GM18867 (cell line): ENCODE data around the gene OR52E5.

Experiments
- ATAC-seq: cut with Tn5 transposase; IDR thresholded peaks from one replicate; pipeline ENCODE4 v1.9.1; 2021; ENCODE audit warnings: mild to moderate bottlenecking, moderate library complexity; ENCODE audit not compliant: unreplicated experiment

The OR52E5 gene

DNA sequence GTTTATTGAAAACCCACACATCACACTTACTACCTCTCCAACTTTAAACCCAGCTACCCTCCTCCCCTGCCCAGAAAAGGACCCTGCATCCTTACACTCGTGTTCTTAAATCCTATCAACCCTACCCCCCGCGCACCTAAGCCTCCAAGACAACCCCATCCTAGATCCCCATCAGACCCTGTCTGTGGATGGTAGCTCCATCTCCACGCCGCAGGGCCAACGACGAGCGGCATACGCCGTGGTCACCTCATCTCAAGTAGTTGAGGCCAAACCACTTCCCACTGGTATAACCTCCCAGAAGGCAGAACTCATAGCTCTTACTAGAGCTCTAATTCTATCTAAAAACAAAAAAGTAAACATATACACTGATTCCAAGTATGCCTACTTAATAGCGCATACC, 39.7 kb downstream of the OR52E5 start:
- no peak for ATAC-seq

DNA sequence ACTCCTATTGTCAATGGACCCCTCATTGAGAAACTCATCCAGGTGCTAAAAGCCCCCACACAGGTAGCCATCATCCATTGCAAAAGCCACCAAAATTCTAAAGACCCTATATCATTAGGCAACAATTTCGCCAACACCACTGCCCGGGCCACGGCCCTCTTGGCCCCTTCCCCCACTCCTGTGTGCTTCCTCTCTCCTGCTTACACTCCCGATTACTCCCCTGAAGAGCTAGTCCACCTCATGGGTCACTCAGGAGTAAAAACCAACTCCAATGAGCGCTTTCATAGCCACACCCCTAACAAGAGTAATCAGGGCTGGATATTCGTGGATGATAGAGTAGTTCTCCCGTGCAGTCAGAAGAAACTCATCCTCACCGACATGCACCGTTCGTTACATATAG, 40.1 kb downstream of the OR52E5 start:
- no peak for ATAC-seq

DNA sequence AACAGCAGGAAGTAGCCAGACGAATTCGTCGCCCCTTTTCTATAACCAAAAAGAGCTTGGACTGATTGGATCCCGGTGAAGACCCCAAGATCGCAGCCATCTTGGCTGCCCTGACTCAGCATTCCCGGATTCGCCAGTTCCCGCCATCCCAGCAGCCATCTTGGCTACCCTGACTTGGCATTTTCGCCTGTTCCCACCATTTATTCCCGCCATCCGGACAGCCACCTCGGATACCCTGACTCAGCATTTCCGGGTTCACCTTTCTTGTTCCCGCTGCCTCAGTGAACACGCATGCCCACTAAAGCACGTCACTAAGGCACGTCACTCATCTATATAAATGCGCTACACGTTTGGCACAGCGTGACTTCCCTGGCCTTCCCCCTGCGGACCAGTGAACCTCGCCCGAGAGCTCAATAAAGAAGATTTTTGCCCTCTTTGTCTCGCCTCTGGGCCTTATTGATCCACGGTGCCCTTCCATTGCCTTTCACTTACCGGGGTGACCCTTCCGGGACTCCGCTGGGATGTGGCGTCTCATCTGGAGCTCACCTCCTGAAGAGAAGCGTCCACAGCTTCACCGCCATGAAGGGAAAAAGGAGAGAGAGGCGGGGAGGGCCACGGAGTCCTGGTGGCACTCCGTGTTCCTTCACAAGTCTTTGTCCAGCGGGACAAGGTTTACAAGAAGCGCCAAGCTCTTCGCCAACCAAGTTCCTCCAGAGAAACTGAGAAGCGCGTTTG, 45.0 kb downstream of the OR52E5 start:
- no peak for ATAC-seq

DNA sequence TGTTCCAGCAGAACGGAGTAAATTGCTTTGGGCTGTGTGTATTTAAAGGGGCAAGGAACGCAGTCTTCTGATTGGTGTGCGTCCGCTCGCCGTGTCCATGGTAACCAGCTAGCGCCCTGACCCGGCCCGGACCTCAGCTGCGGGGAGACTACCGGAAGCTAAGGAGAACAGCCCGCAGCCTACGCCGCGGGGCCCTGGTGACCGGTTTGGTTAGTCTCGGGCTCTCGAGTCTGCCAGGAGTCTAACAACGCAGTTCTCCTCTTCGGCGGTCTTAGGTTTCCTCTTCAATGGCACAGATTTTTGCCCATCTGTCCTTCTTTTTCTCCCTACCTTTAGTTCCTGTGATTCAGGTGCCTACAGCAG, 45.6 kb downstream of the OR52E5 start:
- no peak for ATAC-seq

DNA sequence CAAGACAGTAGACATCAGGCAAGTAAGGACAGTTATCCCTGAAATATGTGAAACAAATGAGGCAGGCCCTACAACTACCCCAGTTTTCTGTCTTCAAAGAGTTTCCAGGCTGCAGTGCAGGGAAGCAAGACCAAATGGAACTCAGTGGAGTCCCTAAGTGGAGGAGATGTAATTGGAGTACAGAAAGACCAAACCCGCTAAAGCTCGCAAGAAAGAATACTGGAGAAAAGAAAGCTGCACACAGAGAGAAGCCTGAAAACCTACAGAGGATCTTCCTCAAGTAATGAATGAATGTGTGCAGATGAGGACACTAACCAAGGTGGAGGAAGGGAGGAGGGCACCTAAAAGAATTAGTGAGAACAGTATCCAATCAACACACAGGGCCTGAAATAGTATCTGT, 47.7 kb downstream of the OR52E5 start:
- ATAC-seq: no peak

DNA sequence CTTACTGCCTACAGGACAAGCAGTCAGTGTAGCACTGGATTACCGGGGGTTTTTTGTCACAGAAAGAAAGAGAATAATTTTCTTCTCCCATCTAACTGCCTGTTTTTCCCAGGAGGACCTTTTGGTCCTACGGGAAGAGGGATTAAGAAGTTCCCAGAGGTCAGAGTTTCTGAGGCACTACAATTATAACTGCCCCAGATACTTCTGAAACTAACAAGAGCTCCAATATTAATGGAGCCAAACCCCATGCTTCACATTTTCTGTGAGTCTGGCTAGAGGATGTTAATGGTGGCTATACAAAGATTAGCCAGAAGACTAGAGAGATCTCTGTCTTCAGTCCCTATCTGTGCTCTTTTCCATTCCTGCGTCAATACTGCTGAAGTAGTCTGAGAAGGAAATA, 48.9 kb downstream of the OR52E5 start, which contains the start of gene OR56A3:
Gene OR56A3 (plus strand): TSS at position 301 of the 400 bp plus-strand sequence. CDS start 5,096 bp downstream, outside the sequence.
- ATAC-seq: no peak
